Measurements from ENCODE around the gene LTF. TPM values are rescaled to one million over a fixed set of nuclear protein-coding genes. Genes with fewer than 3 reads are reported as not detected.
A peak's percentile ranks its signal among the peaks of the same experiment; 100 is the strongest.

Gene LTF
- total and polyA plus RNA-seq, 4 experiments from 2014 or later, result not detected

DNA sequence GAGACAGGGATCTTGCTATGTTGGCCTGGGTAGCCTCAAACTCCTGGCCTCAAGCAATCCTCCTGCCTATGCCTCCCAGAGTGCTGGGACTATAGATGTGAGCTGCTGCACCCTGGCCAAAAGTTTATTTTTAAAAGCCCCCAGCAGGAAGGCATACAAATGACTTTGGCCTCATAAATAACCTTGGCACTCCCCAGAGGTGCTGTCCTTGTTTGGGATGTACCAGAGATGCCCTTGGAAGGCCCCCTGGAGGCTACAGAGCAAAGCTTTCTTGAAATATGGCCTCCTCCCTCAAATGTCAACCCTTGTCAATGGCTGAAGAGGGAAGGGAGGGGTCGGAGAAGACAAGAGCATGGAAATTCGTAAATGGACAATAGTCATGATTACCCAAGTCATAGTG lies 19.1 kb upstream of the LTF start:
- Histone ChIP-seq H3K4me3 (ENCODE audit: low read length in 2 of 2) (no peak overlapping the region), H3K27ac (ENCODE audit: low read depth, low read length) (no peak overlapping the region), H3K36me3 (ENCODE audit: insufficient read depth, low read length) (no peaks in the 10 kb centered on the region), H3K27me3 (ENCODE audit: insufficient read depth, low read length) (no peaks in the 10 kb centered on the region), H3K9me3 (ENCODE audit: control insufficient read depth in 1 of 2, low read length in 2 of 2) (no peaks in the 10 kb centered on the region), H3K4me1 (ENCODE audit: insufficient read depth, low read length) (peaks cover 1% of the 10 kb centered on the region)
- intact Hi-C loops (cut with micrococcal nuclease), result no loop called here
- peaks cover 7 to 8% of the 10 kb centered on the region in 2 donors for H3K27me3 Mint-ChIP-seq
- H3K36me3 Mint-ChIP-seq, result no peaks in the 10 kb centered on the region
- ChIA-PET POLR2A (ENCODE audit: partially characterized antibody) (no interaction called here), CTCF (ENCODE audit: partially characterized antibody) (interaction anchor here (0.5 to 12.2 kb wide), 4 partner anchors 8 to 155 kb away, joined by 4 to 331 read pairs (median 134); no protein-coding TSS in a partner anchor)
- H3K4me3 Mint-ChIP-seq, result no peak overlapping the region
- H3K4me1 Mint-ChIP-seq, result peaks cover 2 to 4% (median 4%) of the 10 kb centered on the region in 4 donors
- peak overlapping the region in 1 of 7 donors; percentile 17 for H3K27ac Mint-ChIP-seq
- no peak for DNase-seq
- H3K9me3 Mint-ChIP-seq, result no peaks in the 10 kb centered on the region

DNA sequence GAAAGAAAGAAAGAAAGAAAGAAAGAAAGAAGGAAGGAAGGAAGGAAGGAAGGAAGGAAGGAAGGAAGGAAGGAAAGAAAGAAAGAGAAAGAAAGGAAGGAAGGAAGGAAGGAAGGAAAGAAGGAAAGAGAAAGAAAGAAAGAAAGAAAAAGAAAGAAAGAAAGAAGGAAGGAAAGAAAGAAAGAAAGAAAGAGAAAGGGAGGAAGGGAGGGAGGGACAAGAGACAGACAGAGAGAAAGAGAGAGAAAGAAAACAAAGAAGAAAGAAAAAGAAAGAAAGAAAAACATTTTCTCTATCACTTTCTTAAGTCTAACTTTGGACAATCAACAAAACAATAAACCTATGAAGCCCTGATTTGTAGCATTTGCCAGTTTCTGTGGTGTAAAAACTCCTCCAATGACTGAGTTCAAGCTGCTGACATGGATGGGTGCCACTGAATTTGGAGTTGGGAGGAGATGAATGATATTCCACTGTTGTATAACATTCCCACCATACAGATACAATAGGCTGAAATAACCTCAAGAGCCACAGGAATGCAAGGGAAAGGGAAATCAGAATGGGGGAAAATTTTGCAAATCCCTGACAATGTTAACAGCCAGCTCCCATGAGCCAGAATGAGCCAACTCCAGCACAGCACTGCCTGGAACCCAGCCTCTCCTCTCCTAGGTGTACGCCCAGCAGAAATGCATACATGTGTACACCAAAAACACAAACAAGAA lies 18.1 kb upstream of the LTF start:
- POLR2A ChIA-PET (ENCODE audit: partially characterized antibody), result interaction anchor here (0.6 kb wide), 1 partner anchor 15 kb away, joined by 3 read pairs; no protein-coding TSS in a partner anchor
- Histone ChIP-seq H3K4me3 (ENCODE audit: low read length in 2 of 2) (no peak overlapping the region), H3K9me3 (ENCODE audit: control insufficient read depth in 1 of 2, low read length in 2 of 2) (no peaks in the 10 kb centered on the region), H3K27ac (ENCODE audit: low read depth, low read length) (no peak overlapping the region), H3K27me3 (ENCODE audit: insufficient read depth, low read length) (no peaks in the 10 kb centered on the region), H3K36me3 (ENCODE audit: insufficient read depth, low read length) (no peaks in the 10 kb centered on the region), H3K4me1 (ENCODE audit: insufficient read depth, low read length) (no peaks in the 10 kb centered on the region)
- CTCF ChIA-PET (ENCODE audit: partially characterized antibody), result interaction anchor here (10.7 to 12.2 kb wide), 2 partner anchors 77 to 148 kb away, joined by 262 to 331 read pairs; no protein-coding TSS in a partner anchor
- intact Hi-C loops (cut with micrococcal nuclease), result no loop called here
- H3K27me3 Mint-ChIP-seq, result peaks cover 13% of the 10 kb centered on the region in 2 donors
- H3K9me3 Mint-ChIP-seq, result no peaks in the 10 kb centered on the region
- H3K36me3 Mint-ChIP-seq, result no peaks in the 10 kb centered on the region
- no peak overlapping the region for H3K27ac Mint-ChIP-seq
- H3K4me3 Mint-ChIP-seq, result no peak overlapping the region
- H3K4me1 Mint-ChIP-seq, result no peaks in the 10 kb centered on the region
- no peak for DNase-seq

DNA sequence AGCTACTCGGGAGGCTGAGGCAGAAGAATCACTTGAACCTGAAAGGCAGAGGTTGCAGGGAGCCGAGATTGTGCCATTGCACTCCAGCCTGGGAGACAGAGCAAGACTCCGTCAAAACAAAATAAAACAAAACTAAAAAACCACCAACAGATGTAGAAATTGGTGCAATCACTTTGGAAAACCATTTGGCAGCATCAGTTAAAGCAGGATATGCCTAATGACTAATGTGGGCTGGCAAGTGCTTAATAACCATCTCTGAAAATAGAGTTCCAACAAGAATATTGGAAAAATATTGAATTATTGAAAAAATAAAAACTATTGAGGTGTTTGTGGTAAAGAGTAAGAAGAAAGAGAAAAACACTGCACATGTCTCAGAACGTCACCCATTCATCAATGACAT lies 16.9 kb upstream of the LTF start:
- Mint-ChIP-seq H3K4me3 (no peak overlapping the region), H3K27ac (no peak overlapping the region), H3K4me1 (no peaks in the 10 kb centered on the region), H3K9me3 (no peaks in the 10 kb centered on the region), H3K36me3 (no peaks in the 10 kb centered on the region), H3K27me3 (peaks cover 13 to 20% of the 10 kb centered on the region in 2 donors)
- Histone ChIP-seq H3K9me3 (ENCODE audit: control insufficient read depth in 1 of 2, low read length in 2 of 2) (no peaks in the 10 kb centered on the region), H3K27me3 (ENCODE audit: insufficient read depth, low read length) (no peaks in the 10 kb centered on the region), H3K36me3 (ENCODE audit: insufficient read depth, low read length) (no peaks in the 10 kb centered on the region), H3K4me3 (ENCODE audit: low read length in 2 of 2) (no peak overlapping the region), H3K4me1 (ENCODE audit: insufficient read depth, low read length) (no peaks in the 10 kb centered on the region), H3K27ac (ENCODE audit: low read depth, low read length) (no peak overlapping the region)
- POLR2A ChIA-PET (ENCODE audit: partially characterized antibody), result no interaction called here
- CTCF ChIA-PET (ENCODE audit: partially characterized antibody), result interaction anchor here (0.9 kb wide), 1 partner anchor 148 kb away, joined by 3 read pairs; no protein-coding TSS in a partner anchor
- DNase-seq, result no peak
- intact Hi-C loops (cut with micrococcal nuclease), result no loop called here

DNA sequence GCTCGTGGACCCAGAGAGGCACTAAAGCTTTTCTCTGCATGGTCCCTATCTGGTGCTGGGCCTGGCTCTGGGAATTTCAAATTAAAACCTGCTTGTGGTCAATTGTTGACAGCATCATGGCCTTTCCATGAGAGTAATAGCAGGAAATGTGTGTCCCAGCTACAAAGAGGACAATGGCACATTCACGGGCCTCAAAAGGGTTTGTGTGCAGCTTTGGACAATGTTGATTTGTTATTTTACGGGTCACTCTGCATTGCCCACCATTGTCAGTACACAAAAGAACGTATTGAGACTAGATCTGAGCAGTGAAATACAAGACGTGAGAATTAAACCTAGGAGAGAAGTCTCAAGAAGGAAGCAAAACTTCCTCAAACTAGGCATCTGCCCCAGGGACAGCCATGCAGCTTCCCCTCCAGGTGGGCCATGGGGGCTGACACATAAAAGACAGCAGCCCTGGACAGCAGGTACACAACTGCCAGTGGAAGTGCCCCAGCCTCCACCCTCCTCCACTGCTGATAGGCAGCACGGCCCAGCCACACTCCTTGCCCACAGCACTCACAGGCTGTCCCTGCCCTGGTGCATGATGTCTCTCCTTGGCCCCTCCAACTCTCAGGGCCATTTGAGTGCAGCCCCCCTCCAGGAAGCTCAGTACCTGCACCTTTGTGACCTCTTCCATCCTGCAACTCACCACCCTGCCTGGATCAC lies 15.9 kb upstream of the LTF start:
- H3K36me3 ChIP-seq (ENCODE audit: insufficient read depth, low read length), result no peaks in the 10 kb centered on the region
- peaks cover 0 to under 1% of the 10 kb centered on the region in 2 donors for H3K36me3 Mint-ChIP-seq
- H3K4me1 ChIP-seq (ENCODE audit: insufficient read depth, low read length), result no peaks in the 10 kb centered on the region
- H3K4me3 Mint-ChIP-seq, result no peak overlapping the region
- CTCF ChIA-PET (ENCODE audit: partially characterized antibody), result interaction anchor here (0.6 to 1.6 kb wide), 3 partner anchors 8 to 78 kb away, joined by 3 to 7 read pairs (median 3); no protein-coding TSS in a partner anchor
- H3K9me3 Mint-ChIP-seq, result peaks cover 0 to 2% (median under 1%) of the 10 kb centered on the region in 8 donors
- POLR2A ChIA-PET (ENCODE audit: partially characterized antibody), result no interaction called here
- no peak overlapping the region for H3K27ac ChIP-seq (ENCODE audit: low read depth, low read length)
- no peak for DNase-seq
- H3K9me3 ChIP-seq (ENCODE audit: control insufficient read depth in 1 of 2, low read length in 2 of 2), result no peaks in the 10 kb centered on the region
- no peaks in the 10 kb centered on the region for H3K4me1 Mint-ChIP-seq
- H3K4me3 ChIP-seq (ENCODE audit: low read length in 2 of 2), result no peak overlapping the region
- peaks cover 14 to 20% of the 10 kb centered on the region in 2 donors for H3K27me3 Mint-ChIP-seq
- H3K27me3 ChIP-seq (ENCODE audit: insufficient read depth, low read length), result no peaks in the 10 kb centered on the region
- intact Hi-C loops (cut with micrococcal nuclease), result no loop called here
- no peak overlapping the region for H3K27ac Mint-ChIP-seq

DNA sequence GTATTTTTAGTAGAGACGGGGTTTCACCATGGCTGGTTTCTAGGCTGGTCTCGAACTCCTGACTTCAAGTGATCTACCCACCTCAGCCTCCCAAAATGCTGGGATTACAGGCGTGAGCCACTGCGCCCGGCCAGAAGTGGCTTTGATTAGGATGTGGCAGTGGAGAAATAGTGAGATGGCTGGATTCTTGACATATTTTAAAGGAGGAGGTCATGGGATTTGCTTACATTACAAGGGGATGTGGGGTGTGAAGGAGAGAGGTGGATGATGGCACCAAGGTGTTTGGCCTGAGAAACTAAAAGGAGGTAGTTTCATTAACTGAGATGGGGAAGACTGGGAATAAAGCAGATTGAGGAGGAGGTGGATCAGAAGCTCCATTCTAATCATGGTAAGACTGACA lies 15.0 kb upstream of the LTF start:
- Histone ChIP-seq H3K4me1 (ENCODE audit: insufficient read depth, low read length) (no peaks in the 10 kb centered on the region), H3K27ac (ENCODE audit: low read depth, low read length) (no peak overlapping the region), H3K36me3 (ENCODE audit: insufficient read depth, low read length) (no peaks in the 10 kb centered on the region), H3K27me3 (ENCODE audit: insufficient read depth, low read length) (no peaks in the 10 kb centered on the region), H3K4me3 (ENCODE audit: low read length in 2 of 2) (no peak overlapping the region), H3K9me3 (ENCODE audit: control insufficient read depth in 1 of 2, low read length in 2 of 2) (no peaks in the 10 kb centered on the region)
- no peak for DNase-seq
- Mint-ChIP-seq H3K27ac (no peak overlapping the region), H3K9me3 (peaks cover 2 to 11% (median 10%) of the 10 kb centered on the region in 8 donors), H3K36me3 (peaks cover 0 to 8% of the 10 kb centered on the region in 2 donors), H3K27me3 (peaks cover 17 to 28% of the 10 kb centered on the region in 2 donors), H3K4me3 (no peak overlapping the region), H3K4me1 (no peaks in the 10 kb centered on the region)
- POLR2A ChIA-PET (ENCODE audit: partially characterized antibody), result no interaction called here
- CTCF ChIA-PET (ENCODE audit: partially characterized antibody), result interaction anchor here (0.9 to 1.6 kb wide), 2 partner anchors 9 to 79 kb away, joined by 3 to 7 read pairs; no protein-coding TSS in a partner anchor
- intact Hi-C loops (cut with micrococcal nuclease), result no loop called here

DNA sequence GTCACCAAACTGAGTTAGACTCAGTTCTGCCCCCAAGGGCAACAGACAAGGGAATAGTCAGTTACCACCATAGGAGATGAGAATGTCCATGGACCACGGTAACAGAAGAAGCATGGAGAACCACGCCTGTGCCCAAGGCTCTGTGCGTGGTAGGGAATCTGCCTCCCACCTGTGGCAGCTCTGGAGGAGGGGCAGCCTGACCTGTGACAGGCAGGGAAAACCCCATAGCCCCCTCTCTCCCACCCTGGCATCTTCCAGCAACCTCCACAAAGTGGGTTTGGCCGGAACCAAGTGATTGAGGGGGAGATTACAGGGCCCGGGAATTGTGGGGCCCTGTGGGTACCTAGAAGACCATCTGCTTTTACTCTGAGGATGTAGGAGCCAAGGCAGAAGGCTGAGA lies 14.3 kb upstream of the LTF start:
- ChIA-PET CTCF (ENCODE audit: partially characterized antibody) (interaction anchor here (2.0 kb wide), 1 partner anchor 10 kb away, joined by 6 read pairs; no protein-coding TSS in a partner anchor), POLR2A (ENCODE audit: partially characterized antibody) (no interaction called here)
- H3K36me3 ChIP-seq (ENCODE audit: insufficient read depth, low read length), result no peaks in the 10 kb centered on the region
- Mint-ChIP-seq H3K9me3 (peaks cover 2 to 18% (median 16%) of the 10 kb centered on the region in 8 donors), H3K4me1 (no peaks in the 10 kb centered on the region), H3K36me3 (peaks cover 2 to 8% of the 10 kb centered on the region in 2 donors), H3K4me3 (no peak overlapping the region), H3K27me3 (peaks cover 18 to 31% of the 10 kb centered on the region in 2 donors), H3K27ac (no peak overlapping the region)
- no peaks in the 10 kb centered on the region for H3K27me3 ChIP-seq (ENCODE audit: insufficient read depth, low read length)
- no peaks in the 10 kb centered on the region for H3K4me1 ChIP-seq (ENCODE audit: insufficient read depth, low read length)
- no peak for DNase-seq
- H3K27ac ChIP-seq (ENCODE audit: low read depth, low read length), result no peak overlapping the region
- intact Hi-C loops (cut with micrococcal nuclease), result no loop called here
- no peaks in the 10 kb centered on the region for H3K9me3 ChIP-seq (ENCODE audit: control insufficient read depth in 1 of 2, low read length in 2 of 2)
- H3K4me3 ChIP-seq (ENCODE audit: low read length in 2 of 2), result no peak overlapping the region

DNA sequence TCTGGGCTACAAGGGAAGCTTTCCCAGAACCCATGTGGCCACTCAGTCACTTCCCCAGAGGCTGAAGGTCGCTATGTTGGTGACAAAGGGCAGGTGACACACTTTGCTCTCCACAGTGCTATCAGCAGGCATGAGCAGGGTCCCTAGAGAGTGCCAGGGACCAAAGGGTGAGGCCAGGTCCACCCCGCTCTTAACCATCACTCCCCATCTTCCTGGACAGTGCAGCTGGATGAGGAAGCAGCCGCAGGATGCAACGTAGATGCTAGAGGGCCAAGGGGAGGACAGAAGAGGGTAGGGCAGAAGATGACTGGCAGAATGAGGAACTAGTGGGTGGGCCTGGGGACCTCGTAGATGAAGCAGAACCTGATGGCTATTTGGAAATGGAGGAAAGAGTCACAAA lies 13.6 kb upstream of the LTF start:
- DNase-seq, result no peak
- Histone ChIP-seq H3K4me1 (ENCODE audit: insufficient read depth, low read length) (no peaks in the 10 kb centered on the region), H3K27me3 (ENCODE audit: insufficient read depth, low read length) (no peaks in the 10 kb centered on the region), H3K9me3 (ENCODE audit: control insufficient read depth in 1 of 2, low read length in 2 of 2) (no peaks in the 10 kb centered on the region), H3K36me3 (ENCODE audit: insufficient read depth, low read length) (no peaks in the 10 kb centered on the region), H3K4me3 (ENCODE audit: low read length in 2 of 2) (no peak overlapping the region), H3K27ac (ENCODE audit: low read depth, low read length) (no peak overlapping the region)
- no peak overlapping the region for H3K27ac Mint-ChIP-seq
- H3K4me1 Mint-ChIP-seq, result no peaks in the 10 kb centered on the region
- intact Hi-C loops (cut with micrococcal nuclease), result no loop called here
- H3K36me3 Mint-ChIP-seq, result peaks cover 2 to 8% of the 10 kb centered on the region in 2 donors
- H3K27me3 Mint-ChIP-seq, result peaks cover 18 to 32% of the 10 kb centered on the region in 2 donors
- CTCF ChIA-PET (ENCODE audit: partially characterized antibody), result interaction anchor here (2.0 kb wide), 1 partner anchor 10 kb away, joined by 6 read pairs; no protein-coding TSS in a partner anchor
- POLR2A ChIA-PET (ENCODE audit: partially characterized antibody), result no interaction called here
- H3K4me3 Mint-ChIP-seq, result no peak overlapping the region
- H3K9me3 Mint-ChIP-seq, result peaks cover 2 to 20% (median 16%) of the 10 kb centered on the region in 8 donors

All from CD4-positive, alpha-beta memory T cell (primary cell).